CD4-positive, alpha-beta T cell (primary cell): ENCODE measurements around the gene TFAP2E. TPM values are rescaled to one million over a fixed set of nuclear protein-coding genes. Genes with fewer than 3 reads are reported as not detected.
"Not testable (repeated sequence)": the region's sequence is repeated elsewhere in the genome, so short reads cannot be mapped to it uniquely, and the experiment has no call there.

Source experiments
- ATAC-seq: fragments of 200-7000 bp; cut with Tn5 transposase; one replicate; pipeline ENCODE4 v1.10.0; 2022; ENCODE audit warnings: mild to moderate bottlenecking; ENCODE audit not compliant: poor library complexity
- CTCF ChIA-PET: fragments of 350-600 bp; sonication (Branson Sonifier 250); formaldehyde crosslinking; loops from one replicate; lab custom pipeline; 2021; ENCODE audit warnings: antibody characterized with exemption, inconsistent platforms; lab: Charles Lee
- POLR2A ChIA-PET: fragments of 350-600 bp; sonication (Branson Sonifier 250); formaldehyde crosslinking; loops from one replicate; lab custom pipeline; 2021; ENCODE audit warnings: antibody characterized with exemption, inconsistent platforms; lab: Charles Lee
- DNase-seq, 14 experiments: peaks; one replicate each; pipeline ENCODE4 v3.0.0-alpha.2; 2013 to 2020; ENCODE audit warnings: mixed read lengths in 2 of 14
- H3K27ac ChIP-seq, 2 donors: one replicate each; pipeline versions ENCODE4 v1.5.1 to v1.7.0; 2013; ENCODE audit warnings: low read length in 2 of 2, low read depth in 1 of 2, mild to moderate bottlenecking in 1 of 2
- H3K27me3 ChIP-seq, 2 experiments: 1 replicate in 1 of 2; 2 replicates in 1 of 2; pipeline versions ENCODE4 v1.6.1 to v1.7.0; 2013; ENCODE audit warnings: low read length in 2 of 2, control low read depth in 1 of 2, mild to moderate bottlenecking in 1 of 2, moderate library complexity in 1 of 2; ENCODE audit not compliant: insufficient read depth in 2 of 2, control insufficient read depth in 1 of 2
- H3K36me3 ChIP-seq: one replicate; pipeline ENCODE4 v1.6.1; 2013; ENCODE audit warnings: low read length, control low read depth; ENCODE audit not compliant: insufficient read depth
- H3K4me1 ChIP-seq: one replicate; pipeline ENCODE4 v1.6.1; 2013; ENCODE audit warnings: low read length, control low read depth; ENCODE audit not compliant: insufficient read depth
- H3K4me3 ChIP-seq: one replicate; pipeline ENCODE4 v1.5.1; 2013; ENCODE audit warnings: mild to moderate bottlenecking, low read length, moderate library complexity
- H3K9me3 ChIP-seq, 2 experiments: 1 replicate in 1 of 2; 2 replicates in 1 of 2; pipeline versions ENCODE4 v1.6.1 to v1.7.0; 2013; ENCODE audit warnings: low read length in 2 of 2, mild to moderate bottlenecking in 2 of 2, control low read depth in 1 of 2, moderate library complexity in 1 of 2; ENCODE audit not compliant: control insufficient read depth in 1 of 2, insufficient read depth in 1 of 2
- H3K27ac Mint-ChIP-seq: one replicate; pipeline ENCODE4 v1.8.0; 2020; ENCODE audit warnings: mixed read lengths
- H3K27me3 Mint-ChIP-seq: one replicate; pipeline ENCODE4 v1.8.0; 2021; ENCODE audit warnings: mixed read lengths
- H3K36me3 Mint-ChIP-seq: one replicate; pipeline ENCODE4 v1.8.0; 2021; ENCODE audit warnings: low read depth, mixed read lengths
- H3K4me1 Mint-ChIP-seq: one replicate; pipeline ENCODE4 v1.8.0; 2021; ENCODE audit warnings: low read depth, mixed read lengths
- H3K4me3 Mint-ChIP-seq: one replicate; pipeline ENCODE4 v1.8.0; 2020; ENCODE audit warnings: mild to moderate bottlenecking, mixed read lengths
- H3K9me3 Mint-ChIP-seq: one replicate; pipeline ENCODE4 v1.8.0; 2020; ENCODE audit warnings: mixed read lengths
- intact Hi-C, 2 experiments: fragments of 100-400 bp; cut with DNase I in 1 of 2; cut with micrococcal nuclease in 1 of 2; formaldehyde crosslinking; loops; one replicate each; pipeline versions ENCODE4 v1.15.1 to v1.9.0; 2023 to 2025; cut with DNase I, micrococcal nuclease
- total RNA-seq, 174 experiments: library from RNA in 2 of 174; stranded (reverse) in 2 of 174; gene quantifications; one replicate each; pipeline ENCODE4 v1.2.3 and lab custom pipeline; 2021 to 2026
- TF ChIP-seq, protein P1 (sequence below): fragments of 200-600 bp; IDR thresholded peaks from one replicate; pipeline ENCODE4 v1.8.0; 2022; ENCODE audit warnings: antibody characterized with exemption, mild to moderate bottlenecking

Gene TFAP2E
- total RNA-seq, 2 experiments from 2014 or later, result 3.0 to 3.8 TPM

DNA sequence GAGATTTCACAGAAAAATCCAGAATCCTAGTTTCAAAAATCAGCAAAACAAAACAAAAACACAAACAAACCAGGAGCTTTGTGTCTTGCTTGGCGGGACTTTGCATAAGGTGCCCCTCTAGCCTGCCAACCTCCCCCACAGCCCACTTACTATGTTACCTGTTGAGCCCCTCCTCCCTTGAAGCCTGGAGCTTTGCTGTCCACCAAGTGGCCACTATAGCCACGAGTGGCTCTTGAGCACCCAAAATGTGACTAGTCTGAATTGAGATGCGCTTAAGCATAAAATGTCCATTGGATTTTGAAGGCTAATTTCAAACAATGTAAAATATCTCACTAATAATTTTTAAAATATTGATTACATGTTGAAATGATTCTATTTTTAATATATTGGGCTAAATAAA lies 12.2 kb downstream of the TFAP2E start:
- no peak for DNase-seq
- POLR2A ChIA-PET, result no interaction called here

DNA sequence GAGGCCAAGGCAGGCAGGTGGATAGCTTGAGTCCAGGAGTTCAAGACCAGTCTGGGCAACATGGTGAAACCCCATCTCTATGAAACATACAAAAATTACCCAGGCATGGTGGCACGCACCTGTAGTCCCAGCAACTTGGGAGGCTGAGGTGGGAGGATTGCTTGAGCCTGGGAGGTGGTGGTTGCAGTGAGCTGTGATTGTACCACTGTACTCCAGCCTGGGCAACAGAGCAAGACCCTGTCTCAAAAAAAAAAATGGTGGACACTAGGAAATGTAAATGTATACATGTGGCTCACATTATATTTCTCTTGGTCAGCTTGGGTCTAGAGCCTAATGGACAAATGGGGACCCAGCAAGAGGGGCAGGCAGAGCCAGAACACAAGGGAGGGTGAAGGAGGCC lies 12.7 kb downstream of the TFAP2E start:
- H3K4me3 Mint-ChIP-seq, ATAC-seq, H3K27ac ChIP-seq, H3K9me3 ChIP-seq, H3K4me1 Mint-ChIP-seq, H3K27ac Mint-ChIP-seq, H3K4me1 ChIP-seq, H3K36me3 ChIP-seq, DNase-seq, POLR2A ChIA-PET, H3K9me3 Mint-ChIP-seq, H3K4me3 ChIP-seq, intact Hi-C loops, H3K27me3 ChIP-seq, H3K36me3 Mint-ChIP-seq, H3K27me3 Mint-ChIP-seq: not testable (repeated sequence)
- CTCF ChIA-PET, result interaction anchor here (0.6 kb wide), 1 partner anchor 295 kb away, joined by 3 read pairs; no protein-coding TSS in a partner anchor

More for the DNA sequence above, 12.2 kb downstream of the TFAP2E start:
- ATAC-seq, result no peak
- H3K27me3 ChIP-seq, result no peaks in the 10 kb centered on the region
- H3K27ac ChIP-seq, result no peak overlapping the region
- no peak overlapping the region for H3K4me3 Mint-ChIP-seq
- intact Hi-C loops, result no loop called here
- H3K9me3 ChIP-seq, result no peaks in the 10 kb centered on the region
- H3K27ac Mint-ChIP-seq, result no peak overlapping the region
- no peaks in the 10 kb centered on the region for H3K27me3 Mint-ChIP-seq
- H3K9me3 Mint-ChIP-seq, result no peaks in the 10 kb centered on the region
- peaks cover 2% of the 10 kb centered on the region for H3K4me1 ChIP-seq
- H3K4me1 Mint-ChIP-seq, result no peaks in the 10 kb centered on the region
- H3K4me3 ChIP-seq, result no peak overlapping the region
- CTCF ChIA-PET, result interaction anchor here (0.6 to 1.0 kb wide), 2 partner anchors 17 to 294 kb away, joined by 3 read pairs; no protein-coding TSS in a partner anchor
- H3K36me3 Mint-ChIP-seq, result no peaks in the 10 kb centered on the region
- peaks cover 1% of the 10 kb centered on the region for H3K36me3 ChIP-seq
- TF ChIP-seq, protein P1, sequence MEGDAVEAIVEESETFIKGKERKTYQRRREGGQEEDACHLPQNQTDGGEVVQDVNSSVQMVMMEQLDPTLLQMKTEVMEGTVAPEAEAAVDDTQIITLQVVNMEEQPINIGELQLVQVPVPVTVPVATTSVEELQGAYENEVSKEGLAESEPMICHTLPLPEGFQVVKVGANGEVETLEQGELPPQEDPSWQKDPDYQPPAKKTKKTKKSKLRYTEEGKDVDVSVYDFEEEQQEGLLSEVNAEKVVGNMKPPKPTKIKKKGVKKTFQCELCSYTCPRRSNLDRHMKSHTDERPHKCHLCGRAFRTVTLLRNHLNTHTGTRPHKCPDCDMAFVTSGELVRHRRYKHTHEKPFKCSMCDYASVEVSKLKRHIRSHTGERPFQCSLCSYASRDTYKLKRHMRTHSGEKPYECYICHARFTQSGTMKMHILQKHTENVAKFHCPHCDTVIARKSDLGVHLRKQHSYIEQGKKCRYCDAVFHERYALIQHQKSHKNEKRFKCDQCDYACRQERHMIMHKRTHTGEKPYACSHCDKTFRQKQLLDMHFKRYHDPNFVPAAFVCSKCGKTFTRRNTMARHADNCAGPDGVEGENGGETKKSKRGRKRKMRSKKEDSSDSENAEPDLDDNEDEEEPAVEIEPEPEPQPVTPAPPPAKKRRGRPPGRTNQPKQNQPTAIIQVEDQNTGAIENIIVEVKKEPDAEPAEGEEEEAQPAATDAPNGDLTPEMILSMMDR, result no peak

DNA sequence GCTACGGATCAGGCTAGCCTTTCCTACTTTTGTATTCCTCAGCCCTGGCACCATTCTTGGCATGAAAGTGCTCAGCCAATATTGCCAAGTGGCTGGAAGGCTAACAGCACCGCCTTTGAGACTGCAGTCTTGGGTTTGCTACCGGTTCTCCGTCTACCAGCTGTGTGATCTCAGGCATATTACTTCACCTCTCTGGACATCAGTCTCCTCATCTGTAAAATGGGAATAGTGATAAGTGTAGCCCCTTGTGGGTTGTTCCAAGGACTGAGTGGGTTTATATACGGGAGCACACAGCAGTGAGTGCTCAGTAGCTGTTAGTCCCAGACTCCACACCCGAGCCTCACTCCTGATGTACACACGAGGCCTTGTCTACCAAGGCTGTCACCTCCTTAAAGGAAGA lies 13.7 kb downstream of the TFAP2E start:
- no peak overlapping the region for H3K4me3 Mint-ChIP-seq
- H3K9me3 Mint-ChIP-seq, result no peaks in the 10 kb centered on the region
- Histone ChIP-seq H3K4me1 (peaks cover 2% of the 10 kb centered on the region), H3K36me3 (peaks cover 11% of the 10 kb centered on the region), H3K4me3 (no peak overlapping the region), H3K27me3 (no peaks in the 10 kb centered on the region), H3K9me3 (no peaks in the 10 kb centered on the region), H3K27ac (no peak overlapping the region)
- TF ChIP-seq, protein P1, result no peak
- ATAC-seq (no peak), DNase-seq (no peak)
- intact Hi-C loops, result no loop called here
- no peak overlapping the region for H3K27ac Mint-ChIP-seq
- CTCF ChIA-PET, result no interaction called here
- no peaks in the 10 kb centered on the region for H3K27me3 Mint-ChIP-seq
- H3K36me3 Mint-ChIP-seq, result peaks cover 5% of the 10 kb centered on the region
- POLR2A ChIA-PET, result no interaction called here
- H3K4me1 Mint-ChIP-seq, result peaks cover 4% of the 10 kb centered on the region

DNA sequence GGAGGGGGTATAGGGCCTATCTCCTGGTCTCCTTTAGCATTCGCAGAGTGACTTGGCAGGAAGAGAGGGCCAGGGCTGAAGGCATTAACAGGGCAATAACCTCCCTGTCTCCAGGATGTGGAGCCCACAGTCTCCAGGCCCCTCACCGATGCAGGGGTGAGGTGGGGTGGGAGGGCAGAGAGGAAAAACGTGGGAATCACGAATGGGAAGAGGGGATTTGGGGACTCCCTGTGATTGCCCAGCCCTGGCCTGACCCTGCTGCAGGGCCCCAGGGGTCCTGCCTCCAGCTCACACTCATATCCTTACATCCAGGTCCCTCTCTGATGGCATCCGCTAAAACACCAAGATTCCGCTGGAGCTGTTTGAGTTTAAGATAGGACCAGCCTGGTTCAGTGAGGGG lies 14.6 kb downstream of the TFAP2E start:
- DNase-seq, result no peak

More for the DNA sequence above, 14.6 kb downstream of the TFAP2E start:
- Histone ChIP-seq H3K4me3 (no peak overlapping the region), H3K9me3 (no peaks in the 10 kb centered on the region), H3K27me3 (no peaks in the 10 kb centered on the region), H3K36me3 (peaks cover 11% of the 10 kb centered on the region), H3K27ac (no peak overlapping the region), H3K4me1 (peaks cover 6% of the 10 kb centered on the region)
- no peak overlapping the region for H3K4me3 Mint-ChIP-seq
- H3K36me3 Mint-ChIP-seq, result peaks cover 5% of the 10 kb centered on the region
- H3K4me1 Mint-ChIP-seq, result peaks cover 6% of the 10 kb centered on the region
- CTCF ChIA-PET, result no interaction called here
- intact Hi-C loops, result no loop called here
- TF ChIP-seq, protein P1, result no peak
- no peak overlapping the region for H3K27ac Mint-ChIP-seq
- POLR2A ChIA-PET, result no interaction called here
- no peak for ATAC-seq
- H3K9me3 Mint-ChIP-seq, result no peaks in the 10 kb centered on the region
- H3K27me3 Mint-ChIP-seq, result no peaks in the 10 kb centered on the region
